Measurements from ENCODE around the gene SON.

DNA sequence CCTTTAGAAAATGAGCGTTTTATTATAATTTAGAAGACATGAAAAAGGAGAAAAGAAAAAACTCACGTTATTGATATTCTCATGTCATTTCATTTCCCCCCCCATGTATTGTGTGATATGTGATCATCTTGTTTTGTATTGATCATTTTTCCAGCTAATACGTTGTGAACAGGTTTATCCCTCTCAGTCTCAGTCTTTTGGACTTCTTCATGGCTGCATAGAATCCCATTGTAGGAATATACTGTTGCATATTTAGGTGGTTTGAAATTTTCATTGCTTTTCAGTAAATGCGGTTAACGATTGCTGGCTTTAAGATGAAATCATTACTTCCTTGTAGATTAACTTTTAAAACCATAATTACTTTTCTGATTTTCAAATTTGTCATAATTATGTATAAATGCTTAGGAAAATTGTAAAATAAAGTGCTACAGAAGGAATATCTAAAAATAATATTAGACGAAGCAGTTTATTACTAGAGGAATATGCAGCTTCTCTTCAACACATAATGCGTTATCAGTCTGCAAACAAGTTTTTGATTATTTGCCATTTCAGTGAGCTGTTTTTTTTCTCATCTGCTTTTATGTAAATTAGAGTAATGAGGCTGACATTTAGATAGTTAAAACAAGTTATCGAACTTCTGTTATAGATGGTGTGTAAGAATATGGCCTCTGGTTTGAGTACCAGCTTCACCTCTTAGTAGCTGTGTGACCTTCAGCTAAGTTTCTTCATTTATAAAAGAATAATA, 1.8 kb downstream of the SON start:
- TF ChIP-seq CTCF (IDR thresholded peaks at IDR 0.05): no peak
- TF ChIP-seq TCF7L2 (IDR thresholded peaks at IDR 0.05; ENCODE audit: low read depth, low read length): no peak
- TF ChIP-seq POLR2AphosphoS5 (IDR thresholded peaks at IDR 0.05; ENCODE audit: low read depth, low read length): no peak
- TF ChIP-seq, protein P1, sequence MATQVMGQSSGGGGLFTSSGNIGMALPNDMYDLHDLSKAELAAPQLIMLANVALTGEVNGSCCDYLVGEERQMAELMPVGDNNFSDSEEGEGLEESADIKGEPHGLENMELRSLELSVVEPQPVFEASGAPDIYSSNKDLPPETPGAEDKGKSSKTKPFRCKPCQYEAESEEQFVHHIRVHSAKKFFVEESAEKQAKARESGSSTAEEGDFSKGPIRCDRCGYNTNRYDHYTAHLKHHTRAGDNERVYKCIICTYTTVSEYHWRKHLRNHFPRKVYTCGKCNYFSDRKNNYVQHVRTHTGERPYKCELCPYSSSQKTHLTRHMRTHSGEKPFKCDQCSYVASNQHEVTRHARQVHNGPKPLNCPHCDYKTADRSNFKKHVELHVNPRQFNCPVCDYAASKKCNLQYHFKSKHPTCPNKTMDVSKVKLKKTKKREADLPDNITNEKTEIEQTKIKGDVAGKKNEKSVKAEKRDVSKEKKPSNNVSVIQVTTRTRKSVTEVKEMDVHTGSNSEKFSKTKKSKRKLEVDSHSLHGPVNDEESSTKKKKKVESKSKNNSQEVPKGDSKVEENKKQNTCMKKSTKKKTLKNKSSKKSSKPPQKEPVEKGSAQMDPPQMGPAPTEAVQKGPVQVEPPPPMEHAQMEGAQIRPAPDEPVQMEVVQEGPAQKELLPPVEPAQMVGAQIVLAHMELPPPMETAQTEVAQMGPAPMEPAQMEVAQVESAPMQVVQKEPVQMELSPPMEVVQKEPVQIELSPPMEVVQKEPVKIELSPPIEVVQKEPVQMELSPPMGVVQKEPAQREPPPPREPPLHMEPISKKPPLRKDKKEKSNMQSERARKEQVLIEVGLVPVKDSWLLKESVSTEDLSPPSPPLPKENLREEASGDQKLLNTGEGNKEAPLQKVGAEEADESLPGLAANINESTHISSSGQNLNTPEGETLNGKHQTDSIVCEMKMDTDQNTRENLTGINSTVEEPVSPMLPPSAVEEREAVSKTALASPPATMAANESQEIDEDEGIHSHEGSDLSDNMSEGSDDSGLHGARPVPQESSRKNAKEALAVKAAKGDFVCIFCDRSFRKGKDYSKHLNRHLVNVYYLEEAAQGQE (IDR thresholded peaks at IDR 0.05; ENCODE audit: insufficient read depth in 1 of 2, low read depth in 2 of 2, low read length in 1 of 2): no peak
- TF ChIP-seq SIN3A (IDR thresholded peaks at IDR 0.05; ENCODE audit: borderline replicate concordance, insufficient read depth, low read depth, low read length): no peak
